Brain microvascular endothelial cell (primary cell): ENCODE measurements around the gene DIP2A.

Experiments
- DNase-seq: peaks from one replicate; pipeline ENCODE4 v3.0.0-alpha.2; 2020
- H3K27ac ChIP-seq: fragments of 250-450 bp; sonication (Bioruptor Pico); 2 replicates; pipeline ENCODE4 v1.5.1; 2020; ENCODE audit warnings: mild to moderate bottlenecking, moderate library complexity
- H3K27me3 ChIP-seq: fragments of 250-450 bp; sonication (Bioruptor Pico); replicated peaks from 2 replicates; pipeline ENCODE4 v1.5.1; 2020; ENCODE audit warnings: mild to moderate bottlenecking
- H3K36me3 ChIP-seq: fragments of 250-450 bp; sonication (Bioruptor Pico); replicated peaks from 2 replicates; pipeline ENCODE4 v1.5.1; 2020; ENCODE audit warnings: mild to moderate bottlenecking
- H3K4me3 ChIP-seq: 2 replicates; pipeline ENCODE4 v1.5.1; 2011; ENCODE audit warnings: low read depth, mild to moderate bottlenecking, control low read depth, low read length, moderate library complexity
- CTCF ChIP-seq: IDR thresholded peaks from 2 replicates; pipeline ENCODE4 v1.5.1; 2011; ENCODE audit warnings: low read depth, mild to moderate bottlenecking, moderate library complexity, low read length, control low read depth, inconsistent platforms; ENCODE audit errors: missing control alignments
- in situ Hi-C: cut with HindIII; loops from 2 replicates; pipeline ENCODE4 v1.10.0; 2017; ENCODE audit warnings: low sequenced_read_pairs, low pct_ligation_motif_present

DIP2A gene

GRCh38 chr21:46420241-46421190 lies 38.2 kb upstream of the DIP2A start:
- in situ Hi-C loops: no loop called here
- no peak for DNase-seq
- peaks cover 34% of the 10 kb centered on the region for H3K36me3 ChIP-seq
- TF ChIP-seq CTCF: peak; percentile 28
- H3K4me3 ChIP-seq: no peak overlapping the region
- no peak overlapping the region for H3K27ac ChIP-seq
- H3K27me3 ChIP-seq: no peaks in the 10 kb centered on the region

- Histone ChIP-seq H3K36me3 (peaks cover 29% of the 10 kb centered on the region), H3K27me3 (no peaks in the 10 kb centered on the region), H3K27ac (no peak overlapping the region), H3K4me3 (no peak overlapping the region)
- peak; percentile 15 for TF ChIP-seq CTCF
- in situ Hi-C loops: no loop called here
- DNase-seq: no peak
Measured at GRCh38 chr21:46421191-46421750, 37.4 kb upstream of the DIP2A start.

GRCh38 chr21:46421756-46422555 lies 36.7 kb upstream of the DIP2A start:
- DNase-seq: no peak
- Histone ChIP-seq H3K36me3 (peaks cover 24% of the 10 kb centered on the region), H3K27me3 (no peaks in the 10 kb centered on the region), H3K27ac (no peak overlapping the region), H3K4me3 (no peak overlapping the region)
- TF ChIP-seq CTCF: no peak
- in situ Hi-C loops: no loop called here

- H3K4me3 ChIP-seq: no peak overlapping the region
- H3K27ac ChIP-seq: no peak overlapping the region
- H3K27me3 ChIP-seq: no peaks in the 10 kb centered on the region
- peaks cover 27% of the 10 kb centered on the region for H3K36me3 ChIP-seq
- no peak for DNase-seq
- TF ChIP-seq CTCF: no peak
- in situ Hi-C loops: no loop called here
Measured at GRCh38 chr21:46422636-46423241, 36.0 kb upstream of the DIP2A start.

- Histone ChIP-seq H3K27me3 (no peaks in the 10 kb centered on the region), H3K27ac (no peak overlapping the region), H3K36me3 (peaks cover 28% of the 10 kb centered on the region), H3K4me3 (no peak overlapping the region)
- no peak for DNase-seq
- TF ChIP-seq CTCF: no peak
- in situ Hi-C loops: no loop called here
Measured at GRCh38 chr21:46423546-46424038, 35.1 kb upstream of the DIP2A start.
